Breast epithelium (tissue), 4 donors: Measurements from ENCODE around the gene ZDHHC15. TPM values are rescaled to one million over a fixed set of nuclear protein-coding genes. Genes with fewer than 3 reads are reported as not detected.
"Not testable (repeated sequence)": the region's sequence is repeated elsewhere in the genome, so short reads cannot be mapped to it uniquely, and the experiment has no call there.

ENCODE experiments used
- DNase-seq, 2 donors: peaks; one replicate each; pipeline ENCODE4 v3.0.0-alpha.2; 2019; ENCODE audit warnings: low spot score in 2 of 2
- H3K27ac ChIP-seq, 2 donors: fragments of 200-600 bp; sonication (generic) in 1 of 2; one replicate each; pipeline ENCODE4 v1.5.1; 2016 to 2019; ENCODE audit warnings: mild to moderate bottlenecking in 1 of 2
- H3K27me3 ChIP-seq, 2 donors: fragments of 200-600 bp; sonication (generic) in 1 of 2; one replicate each; pipeline versions ENCODE4 v1.5.1 to v1.6.0; 2017 to 2019; ENCODE audit warnings: control low read depth in 1 of 2, mild to moderate bottlenecking in 1 of 2
- H3K36me3 ChIP-seq: fragments of 200-600 bp; one replicate; pipeline ENCODE4 v1.5.1; 2019
- H3K4me1 ChIP-seq, 2 donors: fragments of 200-600 bp; sonication (generic); one replicate each; pipeline ENCODE4 v1.5.1; 2016 to 2019; ENCODE audit warnings: control low read depth in 1 of 2
- H3K4me3 ChIP-seq, 3 donors: fragments of 200-600 bp; sonication (generic); 1 replicate in 2 of 3; 2 replicates in 1 of 3; pipeline ENCODE4 v1.5.1; 2016 to 2019; ENCODE audit warnings: mild to moderate bottlenecking in 3 of 3, moderate library complexity in 2 of 3
- H3K9me3 ChIP-seq, 2 donors: fragments of 200-600 bp; sonication (generic) in 1 of 2; one replicate each; pipeline ENCODE4 v1.5.1; 2016 to 2019; ENCODE audit warnings: control low read depth in 1 of 2
- CTCF ChIP-seq, 3 donors: fragments of 450-650 bp; IDR thresholded peaks; one replicate each; pipeline ENCODE4 v1.5.1; 2016 to 2017; ENCODE audit warnings: antibody characterized with exemption in 3 of 3, mild to moderate bottlenecking in 3 of 3, moderate library complexity in 3 of 3
- POLR2A ChIP-seq: fragments of 450-650 bp; IDR thresholded peaks from one replicate; pipeline ENCODE4 v1.6.1; 2016; ENCODE audit warnings: antibody characterized with exemption, mild to moderate bottlenecking, moderate library complexity
- POLR2AphosphoS5 ChIP-seq, 3 donors: sonication (generic); formaldehyde crosslinking; IDR thresholded peaks; one replicate each; pipeline ENCODE4 v1.6.1; 2017; ENCODE audit warnings: antibody characterized with exemption in 3 of 3
- intact Hi-C: fragments of 100-400 bp; cut with DNase I; formaldehyde crosslinking; loops from one replicate; pipeline ENCODE4 v1.15.1; 2023; ENCODE audit warnings: low total_unique reads
- total RNA-seq, 3 donors: library from RNA; depleted of rRNA; stranded (reverse); fragments of >200 nt; gene quantifications; one replicate each; pipeline ENCODE4 v1.1.0, GENCODE V29; 2016

ZDHHC15 gene
- total RNA-seq, 3 donors from 2014 or later, result 1.3 to 2.9 (median 2.6) TPM

GRCh38 chrX:75366861-75367260 lies 156.0 kb downstream of the ZDHHC15 start:
- H3K27me3 ChIP-seq, result no peaks in the 10 kb centered on the region
- DNase-seq, result no peak
- no peak overlapping the region for H3K4me3 ChIP-seq
- peaks cover 0 to 5% of the 10 kb centered on the region in 2 donors for H3K9me3 ChIP-seq
- no peak for TF ChIP-seq POLR2AphosphoS5 (IDR thresholded peaks at IDR 0.05)
- TF ChIP-seq CTCF (IDR thresholded peaks at IDR 0.05), result no peak
- TF ChIP-seq POLR2A, result no peak
- H3K36me3 ChIP-seq, result no peaks in the 10 kb centered on the region
- intact Hi-C loops, result no loop called here
- no peaks in the 10 kb centered on the region for H3K4me1 ChIP-seq
- no peak overlapping the region for H3K27ac ChIP-seq

- Histone ChIP-seq H3K27ac (no peak overlapping the region), H3K4me3 (no peak overlapping the region), H3K27me3 (no peaks in the 10 kb centered on the region), H3K9me3 (peaks cover 0 to 5% of the 10 kb centered on the region in 2 donors), H3K36me3 (no peaks in the 10 kb centered on the region), H3K4me1 (no peaks in the 10 kb centered on the region)
- intact Hi-C loops, result no loop called here
- TF ChIP-seq CTCF (IDR thresholded peaks at IDR 0.05), result no peak
- TF ChIP-seq POLR2AphosphoS5 (IDR thresholded peaks at IDR 0.05), result no peak
- no peak for TF ChIP-seq POLR2A
- DNase-seq, result no peak
Observed at GRCh38 chrX:75365243-75365975, 157.4 kb downstream of the ZDHHC15 start.

- TF ChIP-seq POLR2AphosphoS5 (IDR thresholded peaks at IDR 0.05) (no peak), CTCF (IDR thresholded peaks at IDR 0.05) (no peak), POLR2A (no peak)
- peaks cover 0 to 5% of the 10 kb centered on the region in 2 donors for H3K9me3 ChIP-seq
- no peak overlapping the region for H3K27ac ChIP-seq
- H3K4me3 ChIP-seq, result no peak overlapping the region
- no peaks in the 10 kb centered on the region for H3K36me3 ChIP-seq
- H3K27me3 ChIP-seq, result peaks cover 0 to 6% of the 10 kb centered on the region in 2 donors
- no peak for DNase-seq
- intact Hi-C loops, result no loop called here
- H3K4me1 ChIP-seq, result no peaks in the 10 kb centered on the region
Observed at GRCh38 chrX:75361788-75362187, 161.0 kb downstream of the ZDHHC15 start.

- H3K4me3 ChIP-seq, DNase-seq, H3K4me1 ChIP-seq, H3K36me3 ChIP-seq, H3K27ac ChIP-seq, intact Hi-C loops, H3K27me3 ChIP-seq: not testable (repeated sequence)
- peaks cover 15 to 21% of the 10 kb centered on the region in 2 donors for H3K9me3 ChIP-seq
Observed at GRCh38 chrX:75348601-75349000, 174.2 kb downstream of the ZDHHC15 start.

- DNase-seq, result no peak
- Histone ChIP-seq H3K27me3 (peaks cover 0 to 7% of the 10 kb centered on the region in 2 donors), H3K4me3 (no peak overlapping the region), H3K9me3 (peaks cover 18 to 23% of the 10 kb centered on the region in 2 donors), H3K4me1 (no peaks in the 10 kb centered on the region), H3K27ac (no peak overlapping the region), H3K36me3 (no peaks in the 10 kb centered on the region)
- intact Hi-C loops, result loop anchor here (5.0 kb wide), 1 partner anchor 140 kb away; no protein-coding TSS in a partner anchor
- TF ChIP-seq CTCF (IDR thresholded peaks at IDR 0.05) (no peak), POLR2A (no peak), POLR2AphosphoS5 (IDR thresholded peaks at IDR 0.05) (no peak)
Observed at GRCh38 chrX:75337525-75337924, 185.3 kb downstream of the ZDHHC15 start.
